Hepatocyte (in vitro differentiated cells): ENCODE measurements around the gene LINS1.

ENCODE experiments used
- CTCF ChIP-seq: fragments of 200-600 bp; sonication (generic); IDR thresholded peaks from 2 replicates; pipeline ENCODE4 v1.5.1; 2016; ENCODE audit warnings: antibody characterized with exemption, mild to moderate bottlenecking; ENCODE audit not compliant: poor library complexity
- EZH2phosphoT487 ChIP-seq: fragments of 200-600 bp; sonication (generic); IDR thresholded peaks from one replicate; pipeline ENCODE4 v1.6.1; 2018; ENCODE audit warnings: antibody characterized with exemption, mild to moderate bottlenecking, low read depth, moderate library complexity; ENCODE audit not compliant: unreplicated experiment, severe bottlenecking

GRCh38 chr15:100650685-100651084, 48.7 kb upstream of the LINS1 start:
- TF ChIP-seq CTCF (peak; percentile 31), EZH2phosphoT487 (no peak)
